GM11168 (cell line): ENCODE results near the gene FN1.
"Not testable (repeated sequence)": the region's sequence is repeated elsewhere in the genome, so short reads cannot be mapped to it uniquely, and the experiment has no call there.

Source experiments
- in situ Hi-C: fragments of 300-500 bp; cut with MboI; formaldehyde crosslinking; loops from one replicate; pipeline ENCODE4 v1.12.0; 2022; ENCODE audit warnings: low sequenced_read_pairs; ENCODE audit not compliant: unreplicated experiment

The FN1 gene

GRCh38 chr2:215410181-215410931, 25.5 kb downstream of the FN1 start:
- in situ Hi-C loops, result not testable (repeated sequence)

- in situ Hi-C loops, result no loop called here
These were observed 26.3 kb downstream of the FN1 start for GRCh38 chr2:215409331-215410127.

DNA sequence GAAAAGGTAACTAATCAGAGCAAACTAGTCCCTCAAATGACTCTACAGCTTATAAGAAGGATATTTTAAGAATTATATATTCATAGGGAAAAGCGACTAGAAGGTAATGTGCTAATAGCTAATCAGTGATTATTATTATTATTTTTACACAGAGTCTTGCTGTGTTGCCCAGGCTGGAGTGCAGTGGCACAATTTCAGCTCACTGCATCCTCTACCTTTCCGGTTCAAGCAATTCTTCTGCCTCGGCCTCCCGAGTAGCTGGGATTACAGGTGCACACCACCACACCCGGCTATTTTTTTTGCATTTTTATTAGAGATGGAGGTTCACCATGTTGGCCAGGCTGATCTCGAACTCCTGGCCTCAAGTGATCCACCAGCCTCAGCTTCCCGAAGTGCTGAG, 27.4 kb downstream of the FN1 start:
- in situ Hi-C loops, result not testable (repeated sequence)

GRCh38 chr2:215407590-215408264, 28.1 kb downstream of the FN1 start:
- in situ Hi-C loops, result no loop called here

GRCh38 chr2:215407061-215407460, 28.8 kb downstream of the FN1 start:
- in situ Hi-C loops, result no loop called here

GRCh38 chr2:215405722-215406581, 29.9 kb downstream of the FN1 start:
- in situ Hi-C loops, result no loop called here

GRCh38 chr2:215404348-215405012, 31.4 kb downstream of the FN1 start:
- in situ Hi-C loops, result no loop called here

GRCh38 chr2:215403441-215404347, 32.2 kb downstream of the FN1 start:
- in situ Hi-C loops, result no loop called here

DNA sequence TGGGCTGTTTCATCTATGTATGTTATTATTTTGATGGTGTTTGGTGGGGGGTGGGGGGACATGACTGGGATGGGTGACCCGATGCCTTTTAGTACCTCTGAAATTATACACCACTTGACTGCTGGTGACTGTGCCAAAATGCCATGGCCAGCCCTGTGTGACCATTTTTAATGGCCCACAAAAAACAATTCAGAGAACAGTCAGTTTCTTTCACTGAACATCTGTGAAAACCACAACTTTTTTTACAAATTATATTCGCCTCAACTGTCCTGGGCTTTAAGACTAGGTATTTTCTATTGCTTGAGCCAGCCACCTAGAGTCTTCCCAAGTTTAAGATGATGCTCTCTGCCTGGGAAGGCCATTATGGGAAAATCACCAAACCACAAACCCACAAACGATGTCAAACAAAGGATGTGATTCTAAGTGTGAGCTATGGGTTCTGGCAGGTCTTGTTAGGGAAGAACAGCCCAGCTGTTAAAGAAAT, 33.9 kb downstream of the FN1 start:
- in situ Hi-C loops, result no loop called here

DNA sequence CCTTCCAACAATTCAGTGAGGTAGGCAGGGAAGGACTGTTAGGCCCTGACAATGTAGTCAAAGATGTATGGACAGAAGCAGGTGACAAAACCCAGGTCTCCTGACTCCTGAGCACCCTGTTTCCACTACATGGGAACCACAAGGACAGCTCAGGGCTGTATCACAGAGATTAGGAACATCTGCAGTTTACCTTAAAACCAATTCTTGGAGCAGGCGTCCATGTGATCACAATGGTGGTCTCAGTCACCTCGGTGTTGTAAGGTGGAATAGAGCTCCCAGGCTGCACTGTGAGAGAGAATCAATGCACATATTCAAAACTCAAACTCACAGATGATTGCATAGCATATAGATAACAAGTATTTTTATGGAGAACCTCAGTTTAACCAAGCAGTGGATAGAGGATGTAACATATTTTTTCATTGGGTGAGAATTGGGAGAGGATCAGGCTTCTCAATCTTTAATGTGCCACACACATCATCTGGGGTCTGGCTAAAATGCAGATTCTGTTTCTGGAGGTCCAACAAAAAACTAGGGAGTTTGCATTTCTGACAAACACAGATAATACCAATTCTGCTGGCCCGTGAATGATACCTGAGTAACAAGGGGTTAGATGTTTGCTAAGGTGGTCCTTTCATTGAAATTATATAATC, 36.7 kb downstream of the FN1 start:
- in situ Hi-C loops, result no loop called here

DNA sequence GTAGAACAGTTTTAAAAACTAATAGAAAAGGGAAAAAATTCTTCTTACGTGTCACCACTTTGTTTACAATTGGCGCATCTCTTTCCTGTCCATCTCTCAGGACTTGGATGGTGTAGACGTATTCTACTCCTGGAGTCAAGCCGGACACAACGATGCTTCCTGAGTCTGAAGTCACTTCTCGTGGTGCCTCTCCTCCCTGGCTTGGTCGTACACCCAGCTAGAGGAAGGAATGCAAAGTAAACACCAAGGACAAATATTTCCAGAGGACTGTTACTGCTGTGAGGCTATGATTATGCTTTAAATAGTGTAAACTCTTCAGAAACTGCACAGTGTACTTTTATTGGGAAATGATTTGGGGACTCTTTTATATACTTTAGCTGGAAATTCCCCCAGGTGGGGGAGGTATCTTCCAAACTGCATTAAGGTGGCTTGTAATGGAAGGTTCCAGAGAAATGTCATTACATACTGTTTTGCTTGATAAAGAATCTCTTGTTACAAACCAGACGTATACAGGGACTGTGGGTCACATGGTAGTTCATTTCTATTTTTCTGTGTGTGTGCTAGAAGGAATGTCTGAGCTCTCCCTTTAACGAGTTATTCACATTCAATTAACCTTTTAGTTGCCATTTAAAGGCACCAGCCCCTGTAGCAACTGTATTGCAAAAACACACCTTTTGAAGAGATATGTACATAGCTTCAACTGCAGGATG, 38.1 kb downstream of the FN1 start:
- in situ Hi-C loops, result no loop called here

DNA sequence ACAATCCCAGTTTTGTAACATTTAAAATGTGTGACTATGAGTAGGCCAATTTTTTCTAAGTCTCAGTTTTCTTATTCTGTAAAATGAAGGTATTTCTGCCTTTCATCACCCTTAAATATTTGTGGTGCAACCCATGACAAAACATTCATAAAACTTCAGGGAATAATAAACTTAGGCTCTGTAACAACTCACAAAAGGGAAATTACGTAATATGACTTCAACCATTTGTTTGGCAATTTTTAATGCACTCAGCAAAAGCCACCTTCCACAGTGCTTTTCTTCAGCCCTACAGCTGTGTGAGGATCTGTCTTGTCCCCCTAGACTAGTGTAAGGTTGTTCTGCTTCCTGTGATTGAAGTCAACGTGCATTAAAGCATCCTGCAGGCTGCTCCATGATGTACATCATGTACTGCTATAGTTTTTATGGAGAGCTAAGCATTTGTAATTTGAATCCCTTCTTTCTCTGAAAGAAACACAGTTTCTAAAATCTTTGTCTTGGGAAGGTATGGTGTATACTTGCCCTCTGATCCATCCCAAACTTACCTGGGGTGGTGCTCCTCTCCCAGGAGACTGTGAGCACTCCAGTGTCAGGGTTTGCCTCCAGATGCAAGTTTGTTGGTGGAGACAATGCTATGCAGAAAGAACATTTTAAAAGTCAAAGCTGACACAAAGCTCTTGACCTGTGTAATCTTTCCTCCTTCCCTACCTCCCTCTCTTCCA, 39.1 kb downstream of the FN1 start:
- in situ Hi-C loops, result no loop called here

- in situ Hi-C loops, result no loop called here
These were observed 40.0 kb downstream of the FN1 start for GRCh38 chr2:215395687-215396460.

- in situ Hi-C loops, result no loop called here
These were observed 41.6 kb downstream of the FN1 start for GRCh38 chr2:215394102-215394805.

DNA sequence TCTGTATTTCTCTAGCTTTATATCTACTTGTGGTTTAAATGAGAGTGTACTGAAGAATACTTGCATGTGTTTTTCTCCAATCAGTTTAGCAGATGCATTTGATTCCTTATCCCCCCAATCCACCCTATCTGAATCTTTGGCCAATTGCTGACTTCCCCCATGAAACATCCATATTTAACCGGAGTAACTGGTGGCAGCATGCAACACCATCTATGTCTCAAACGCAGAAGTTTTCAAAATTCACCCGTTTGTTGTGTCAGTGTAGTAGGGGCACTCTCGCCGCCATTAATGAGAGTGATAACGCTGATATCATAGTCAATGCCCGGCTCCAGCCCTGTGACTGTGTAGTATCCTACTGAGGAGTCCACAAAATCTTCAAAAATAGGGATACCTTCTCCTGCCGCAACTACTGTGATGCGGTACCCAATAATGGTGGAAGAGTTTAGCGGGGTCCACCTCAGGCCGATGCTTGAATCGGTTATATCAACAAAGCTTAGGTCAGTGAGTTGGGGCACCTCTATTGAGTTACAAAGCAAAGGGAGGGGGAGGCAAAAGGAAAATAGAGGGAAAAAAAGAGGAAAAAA, 43.1 kb downstream of the FN1 start:
- in situ Hi-C loops, result no loop called here
